Measurements from ENCODE around the gene OR5K3. TPM values are rescaled to one million over a fixed set of nuclear protein-coding genes. Genes with fewer than 3 reads are reported as not detected.

The OR5K3 gene
- total and polyA plus RNA-seq, 2 of the 4 experiments (the other 2 are of a cell fraction): not detected

GRCh38 chr3:98359993-98360675 lies 30.3 kb upstream of the OR5K3 start:
- no peak overlapping the region for H3K14ac ChIP-seq (replicated peaks; ENCODE audit: low read depth, low read length)
- ATAC-seq (ENCODE audit: low read depth): no peak
- no peaks in the 10 kb centered on the region for H4K20me1 ChIP-seq (ENCODE audit: insufficient read depth, low read length)
- no TSS peak for BruUV-seq (replicated peaks)
- TF ChIP-seq CEBPB (IDR thresholded peaks at IDR 0.05; ENCODE audit: low read depth, low read length): no peak
- no peak for TF ChIP-seq RFX5 (IDR thresholded peaks at IDR 0.05; ENCODE audit: low read depth, low read length)
- TF ChIP-seq USF2 (IDR thresholded peaks at IDR 0.05; ENCODE audit: low read depth, low read length): no peak
- TF ChIP-seq BHLHE40 (IDR thresholded peaks at IDR 0.05; ENCODE audit: low read depth, low read length): no peak
- TF ChIP-seq, protein P1, sequence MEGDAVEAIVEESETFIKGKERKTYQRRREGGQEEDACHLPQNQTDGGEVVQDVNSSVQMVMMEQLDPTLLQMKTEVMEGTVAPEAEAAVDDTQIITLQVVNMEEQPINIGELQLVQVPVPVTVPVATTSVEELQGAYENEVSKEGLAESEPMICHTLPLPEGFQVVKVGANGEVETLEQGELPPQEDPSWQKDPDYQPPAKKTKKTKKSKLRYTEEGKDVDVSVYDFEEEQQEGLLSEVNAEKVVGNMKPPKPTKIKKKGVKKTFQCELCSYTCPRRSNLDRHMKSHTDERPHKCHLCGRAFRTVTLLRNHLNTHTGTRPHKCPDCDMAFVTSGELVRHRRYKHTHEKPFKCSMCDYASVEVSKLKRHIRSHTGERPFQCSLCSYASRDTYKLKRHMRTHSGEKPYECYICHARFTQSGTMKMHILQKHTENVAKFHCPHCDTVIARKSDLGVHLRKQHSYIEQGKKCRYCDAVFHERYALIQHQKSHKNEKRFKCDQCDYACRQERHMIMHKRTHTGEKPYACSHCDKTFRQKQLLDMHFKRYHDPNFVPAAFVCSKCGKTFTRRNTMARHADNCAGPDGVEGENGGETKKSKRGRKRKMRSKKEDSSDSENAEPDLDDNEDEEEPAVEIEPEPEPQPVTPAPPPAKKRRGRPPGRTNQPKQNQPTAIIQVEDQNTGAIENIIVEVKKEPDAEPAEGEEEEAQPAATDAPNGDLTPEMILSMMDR (conservative IDR thresholded peaks at IDR 0.05; ENCODE audit: low read depth, low read length): no peak
- H3K23ac ChIP-seq (ENCODE audit: low read depth, low read length): no peak overlapping the region
- intact Hi-C loops (cut with micrococcal nuclease): no loop called here
- no peaks in the 10 kb centered on the region for H3K9me3 ChIP-seq (ENCODE audit: control insufficient read depth, insufficient read depth, low read length)
- no peak overlapping the region for H2BK15ac ChIP-seq (ENCODE audit: low read depth, low read length)
- no peak overlapping the region for H2BK20ac ChIP-seq (ENCODE audit: low read depth, low read length)
- no peak overlapping the region for H2AFZ ChIP-seq (replicated peaks; ENCODE audit: low read length, poor library complexity)
- H4K8ac ChIP-seq (ENCODE audit: low read depth in 2 of 2, low read length in 2 of 2): no peak overlapping the region
- no peaks in the 10 kb centered on the region for H3K27me3 ChIP-seq (ENCODE audit: control insufficient read depth, insufficient read depth, low read length)
- H2BK120ac ChIP-seq (ENCODE audit: low read depth, low read length): no peak overlapping the region
- no peak overlapping the region for H3K56ac ChIP-seq (ENCODE audit: extremely low read depth, insufficient read depth, low read length)
- H3K4ac ChIP-seq (ENCODE audit: low read depth, low read length): no peak overlapping the region
- H4K91ac ChIP-seq (ENCODE audit: insufficient read depth, low read depth, low read length): no peak overlapping the region
- H3K79me1 ChIP-seq (ENCODE audit: low read depth in 1 of 2, low read length in 2 of 2): no peaks in the 10 kb centered on the region
- no peak overlapping the region for H4K5ac ChIP-seq (ENCODE audit: low read depth, low read length)
- H2AK5ac ChIP-seq (ENCODE audit: low read depth, low read length): no peak overlapping the region
- in situ Hi-C loops (cut with MboI; ENCODE audit: low sequenced_read_pairs): loop anchor here (25.0 kb wide), 1 partner anchor 102 kb away; the partner anchor contains the start of gene OR5K1
- dilution Hi-C loops (cut with HindIII; ENCODE audit: low sequenced_read_pairs, unreplicated experiment): no loop called here
- no peak overlapping the region for H2AK9ac ChIP-seq (replicated peaks; ENCODE audit: low read depth, low read length, poor library complexity)
- no peak overlapping the region for H3K4me3 ChIP-seq (ENCODE audit: insufficient read depth, low read depth, low read length)
- H3K4me1 ChIP-seq (ENCODE audit: control insufficient read depth, insufficient read depth, low read length): no peaks in the 10 kb centered on the region
- no peak overlapping the region for H2BK5ac ChIP-seq (ENCODE audit: low read depth, low read length, poor library complexity, severe bottlenecking)
- CTCF ChIA-PET: no interaction called here
- 0% methylated on average over 1 of the region's 1 CpG; no CpG with 5 or more reads in 1 of the 2 experiments for whole genome bisulfite sequencing, 2 experiments (ENCODE audit: extremely low coverage in 2 of 2, insufficient read length in 1 of 2)
- no peaks in the 10 kb centered on the region for H3K36me3 ChIP-seq (ENCODE audit: control insufficient read depth, insufficient read depth, low read length)
- H3K18ac ChIP-seq (ENCODE audit: low read depth, low read length): no peak overlapping the region
- H3K4me2 ChIP-seq (ENCODE audit: low read depth, low read length): no peak overlapping the region
- no peak overlapping the region for H3K9ac ChIP-seq (ENCODE audit: low read depth, low read length)
- H3K27ac ChIP-seq (ENCODE audit: insufficient read depth, low read length): no peak overlapping the region
- no peaks in the 10 kb centered on the region for H3K9me1 ChIP-seq (ENCODE audit: insufficient read depth, low read length)
- DNase-seq: no peak
- POLR2A ChIA-PET (ENCODE audit: unreplicated experiment): no interaction called here
